Stimulated activated memory B cell treated with anti-CD40 and anti-IgM and Interleukin-4, amounts not matched to agents 10 μg/mL and 1 μg/mL and 100 μg/mL, for 72 hours (primary cell): ENCODE results near the gene SPATA32.

Experiments used
- ATAC-seq: fragments of 150-1000 bp; cut with Tn5 transposase; 2 replicates; pipeline ENCODE4 v1.10.0; 2021
- H3K27ac Mint-ChIP-seq: one replicate; pipeline ENCODE4 v1.8.0; 2022; ENCODE audit warnings: mild to moderate bottlenecking, mixed read lengths
- H3K27me3 Mint-ChIP-seq: one replicate; pipeline ENCODE4 v1.8.0; 2022; ENCODE audit warnings: mixed read lengths
- H3K36me3 Mint-ChIP-seq: one replicate; pipeline ENCODE4 v1.8.0; 2022; ENCODE audit warnings: mixed read lengths
- H3K4me1 Mint-ChIP-seq: one replicate; pipeline ENCODE4 v1.8.0; 2022; ENCODE audit warnings: mixed read lengths
- H3K4me3 Mint-ChIP-seq: one replicate; pipeline ENCODE4 v1.8.0; 2022; ENCODE audit warnings: mild to moderate bottlenecking, moderate library complexity, mixed read lengths
- H3K9me3 Mint-ChIP-seq: one replicate; pipeline ENCODE4 v1.8.0; 2022; ENCODE audit warnings: mixed read lengths

SPATA32 gene

GRCh38 chr17:45235416-45236281 is 26.2 kb downstream of the SPATA32 start:
- H3K4me3 Mint-ChIP-seq = no peak overlapping the region
- no peaks in the 10 kb centered on the region for H3K9me3 Mint-ChIP-seq
- H3K27ac Mint-ChIP-seq = peak overlapping the region; percentile 97
- H3K4me1 Mint-ChIP-seq = peaks cover 78% of the 10 kb centered on the region
- ATAC-seq = peak; percentile 79
- peaks cover 67% of the 10 kb centered on the region for H3K36me3 Mint-ChIP-seq
- H3K27me3 Mint-ChIP-seq = no peaks in the 10 kb centered on the region

DNA sequence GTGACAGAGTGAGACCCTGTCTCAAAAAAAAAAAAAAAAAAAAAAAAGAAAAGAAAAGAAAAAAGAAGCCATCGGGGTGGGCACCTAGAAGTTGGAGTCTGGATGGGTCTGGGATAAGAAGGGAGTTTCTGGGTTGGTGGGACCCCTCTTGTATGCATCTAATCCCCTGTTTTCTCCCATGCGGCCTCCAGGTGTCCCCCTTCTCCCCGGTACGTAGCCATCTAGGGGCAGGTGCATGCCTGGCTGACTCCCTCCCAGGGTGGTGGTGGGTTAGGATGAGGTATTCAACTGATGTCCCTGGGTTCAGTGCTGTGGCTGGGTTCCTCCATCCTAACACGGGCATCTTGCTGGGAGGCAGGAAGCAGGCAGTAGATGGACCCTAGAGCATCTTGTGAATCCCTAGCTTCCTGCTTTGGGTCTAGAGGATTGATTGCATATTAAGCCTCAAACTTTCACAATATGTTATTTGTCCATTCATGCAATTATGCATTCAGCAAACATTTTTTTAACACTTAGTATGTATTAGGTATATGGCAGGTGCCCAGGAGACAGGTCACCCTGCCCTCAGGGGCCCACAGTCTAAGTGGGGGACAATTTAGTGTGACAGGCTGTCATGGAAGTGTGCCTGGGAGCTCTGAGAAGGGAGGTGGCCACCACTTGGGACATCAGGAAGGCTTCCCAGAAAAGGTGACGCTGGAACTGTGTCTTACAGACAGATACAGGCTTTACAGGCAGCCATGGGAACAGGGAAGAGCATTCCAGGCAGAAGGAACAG is 27.1 kb downstream of the SPATA32 start:
- peak; percentile 46 for ATAC-seq
- peaks cover 59% of the 10 kb centered on the region for H3K36me3 Mint-ChIP-seq
- peaks cover 87% of the 10 kb centered on the region for H3K4me1 Mint-ChIP-seq
- no peaks in the 10 kb centered on the region for H3K27me3 Mint-ChIP-seq
- peak overlapping the region; percentile 16 for H3K4me3 Mint-ChIP-seq
- no peaks in the 10 kb centered on the region for H3K9me3 Mint-ChIP-seq
- peak overlapping the region; percentile 97 for H3K27ac Mint-ChIP-seq

DNA sequence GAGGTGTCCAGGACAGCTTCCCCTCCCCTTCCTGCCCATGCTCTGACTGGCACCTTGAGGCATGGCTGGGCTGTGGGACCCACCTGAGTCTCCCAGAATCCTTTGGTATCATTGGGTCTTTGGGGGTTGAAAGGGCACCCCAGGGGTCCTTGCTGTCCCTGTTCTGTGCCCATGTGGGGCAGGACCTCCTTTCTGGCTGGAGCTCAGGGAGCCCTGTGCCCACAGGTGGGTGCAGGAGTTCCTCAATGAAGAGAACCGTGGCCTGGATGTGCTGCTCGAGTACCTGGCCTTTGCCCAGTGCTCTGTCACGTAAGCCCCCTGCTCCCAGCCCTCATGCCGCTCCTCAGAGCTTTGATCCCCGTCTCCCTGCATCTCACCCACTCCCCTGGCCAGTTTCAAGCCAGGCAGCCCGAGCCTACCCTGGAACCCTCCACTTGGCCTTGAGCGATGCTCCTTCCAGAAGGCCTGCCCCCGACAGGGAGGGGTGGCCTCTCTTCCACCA is 28.4 kb downstream of the SPATA32 start:
- Mint-ChIP-seq H3K4me3 (no peak overlapping the region), H3K27me3 (no peaks in the 10 kb centered on the region), H3K4me1 (peaks cover 91% of the 10 kb centered on the region), H3K27ac (peak overlapping the region; percentile 97), H3K9me3 (no peaks in the 10 kb centered on the region), H3K36me3 (peaks cover 45% of the 10 kb centered on the region)
- no peak for ATAC-seq

DNA sequence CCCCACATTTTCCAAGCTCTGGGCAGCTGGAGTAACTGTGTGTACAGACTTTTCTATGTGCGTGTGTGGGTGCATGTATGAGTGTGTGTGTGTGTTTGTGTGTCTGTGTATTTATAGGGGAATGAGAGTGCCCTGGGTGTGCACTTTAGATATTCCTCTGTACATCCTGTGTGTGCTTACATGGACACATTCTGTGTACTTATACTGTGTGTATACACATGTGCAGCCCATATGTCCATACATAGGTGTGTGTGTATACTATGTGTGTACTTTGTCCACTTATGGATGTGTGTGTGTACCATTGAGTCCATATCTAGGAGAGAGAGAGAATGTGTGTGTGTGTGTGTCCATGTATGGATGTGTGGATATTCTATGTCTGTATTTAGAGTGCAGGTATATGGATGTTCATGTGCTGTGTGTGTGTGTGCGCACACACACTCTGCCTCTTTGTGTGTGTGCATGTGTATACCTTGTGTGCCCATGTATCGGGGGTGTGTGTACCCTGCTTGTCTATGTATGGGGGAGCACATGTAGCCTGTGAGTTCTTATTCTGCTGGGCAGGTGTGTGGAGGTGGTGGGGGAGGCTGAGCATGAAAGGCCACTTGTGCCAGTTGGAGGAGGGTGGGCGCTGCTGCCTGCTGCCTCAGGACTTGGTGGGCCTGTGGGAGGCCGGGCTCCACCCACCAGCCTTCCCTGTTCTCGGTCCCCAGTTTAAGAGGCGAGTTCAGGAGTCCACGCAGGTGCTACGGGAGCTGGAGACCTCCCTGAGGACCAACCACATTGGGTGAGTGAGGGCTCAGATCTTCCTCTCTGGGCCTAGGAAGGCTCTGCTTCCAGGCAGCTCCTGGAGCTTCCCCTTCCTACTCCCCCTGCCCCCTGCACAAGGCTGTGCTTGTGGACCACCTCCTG is 29.1 kb downstream of the SPATA32 start:
- Mint-ChIP-seq H3K9me3 (no peaks in the 10 kb centered on the region), H3K4me3 (peak overlapping the region; percentile 0)

DNA sequence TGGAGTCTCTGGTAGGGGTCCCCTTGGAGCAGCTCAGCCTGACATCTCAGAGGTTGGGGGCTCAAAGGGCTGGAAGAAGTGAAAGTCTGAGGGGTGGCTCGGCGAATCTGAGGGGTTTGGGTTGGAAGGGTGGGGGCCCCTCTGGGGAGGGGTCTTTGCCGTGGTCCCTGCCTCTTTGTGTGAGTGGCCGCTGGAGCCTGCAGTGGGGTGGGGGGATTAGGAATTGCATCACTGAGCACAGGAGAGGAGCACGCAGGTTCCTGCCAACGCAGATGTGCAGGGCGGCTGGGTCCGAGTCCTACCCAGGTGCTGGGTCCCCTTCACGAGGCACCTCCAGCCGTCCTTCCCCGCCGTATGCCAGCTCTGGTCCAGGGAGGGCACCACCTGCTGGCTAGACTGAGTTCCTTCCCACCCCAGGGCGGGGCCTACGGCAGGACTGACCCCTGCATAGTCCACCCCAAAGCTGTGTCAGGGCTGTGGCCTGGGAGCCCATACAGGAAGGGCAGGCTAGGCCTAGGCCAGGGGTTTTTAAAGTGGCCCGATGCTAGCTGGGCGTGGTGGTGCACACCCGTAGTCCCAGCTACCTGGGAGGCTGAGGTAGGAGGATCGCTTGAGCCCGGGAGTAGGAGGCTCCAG is 30.3 kb downstream of the SPATA32 start:
- H3K4me1 Mint-ChIP-seq = peaks cover 95% of the 10 kb centered on the region
- H3K27me3 Mint-ChIP-seq = no peaks in the 10 kb centered on the region
- H3K27ac Mint-ChIP-seq = peak overlapping the region; percentile 97
- peaks cover 29% of the 10 kb centered on the region for H3K36me3 Mint-ChIP-seq
- no peak for ATAC-seq
- H3K9me3 Mint-ChIP-seq = no peaks in the 10 kb centered on the region
- peak overlapping the region; percentile 60 for H3K4me3 Mint-ChIP-seq

More for the DNA sequence above, 29.1 kb downstream of the SPATA32 start:
- H3K36me3 Mint-ChIP-seq = peaks cover 38% of the 10 kb centered on the region
- H3K27ac Mint-ChIP-seq = peak overlapping the region; percentile 97
- no peak for ATAC-seq
- H3K4me1 Mint-ChIP-seq = peaks cover 91% of the 10 kb centered on the region
- H3K27me3 Mint-ChIP-seq = no peaks in the 10 kb centered on the region

GRCh38 chr17:45230787-45231480 is 31.0 kb downstream of the SPATA32 start:
- Mint-ChIP-seq H3K36me3 (peaks cover 29% of the 10 kb centered on the region), H3K4me3 (peak overlapping the region; percentile 85), H3K27ac (peak overlapping the region; percentile 97), H3K27me3 (no peaks in the 10 kb centered on the region), H3K9me3 (no peaks in the 10 kb centered on the region), H3K4me1 (peaks cover 100% of the 10 kb centered on the region)
- ATAC-seq = no peak

DNA sequence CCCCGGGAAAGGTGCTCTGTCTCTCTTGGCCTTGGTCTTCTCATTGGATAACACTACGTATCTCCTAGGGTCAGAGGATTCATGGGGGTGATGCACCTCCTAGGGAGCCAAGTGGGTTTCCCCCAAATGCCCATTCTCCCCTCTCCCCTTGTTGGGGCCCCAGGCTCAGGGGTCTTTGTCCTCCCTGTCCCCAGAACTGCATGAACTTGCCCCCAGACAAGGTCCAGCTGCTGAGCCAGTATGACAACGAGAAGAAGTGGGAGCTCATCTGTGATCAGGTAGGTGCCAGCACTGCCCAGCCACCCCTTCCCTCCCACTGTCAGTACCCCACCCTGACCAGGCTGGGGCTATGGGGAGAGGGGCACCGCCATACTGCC is 31.5 kb downstream of the SPATA32 start:
- no peaks in the 10 kb centered on the region for H3K27me3 Mint-ChIP-seq
- H3K9me3 Mint-ChIP-seq = no peaks in the 10 kb centered on the region
- peak overlapping the region; percentile 97 for H3K27ac Mint-ChIP-seq
- ATAC-seq = no peak
- H3K36me3 Mint-ChIP-seq = peaks cover 29% of the 10 kb centered on the region
- peak overlapping the region; percentile 85 for H3K4me3 Mint-ChIP-seq
- peaks cover 100% of the 10 kb centered on the region for H3K4me1 Mint-ChIP-seq

- Mint-ChIP-seq H3K9me3 (no peaks in the 10 kb centered on the region), H3K4me1 (peaks cover 100% of the 10 kb centered on the region), H3K27me3 (no peaks in the 10 kb centered on the region), H3K27ac (peak overlapping the region; percentile 97), H3K36me3 (peaks cover 25% of the 10 kb centered on the region), H3K4me3 (peak overlapping the region; percentile 85)
- peak; percentile 61 for ATAC-seq
These were observed 32.0 kb downstream of the SPATA32 start for GRCh38 chr17:45229681-45230409.

DNA sequence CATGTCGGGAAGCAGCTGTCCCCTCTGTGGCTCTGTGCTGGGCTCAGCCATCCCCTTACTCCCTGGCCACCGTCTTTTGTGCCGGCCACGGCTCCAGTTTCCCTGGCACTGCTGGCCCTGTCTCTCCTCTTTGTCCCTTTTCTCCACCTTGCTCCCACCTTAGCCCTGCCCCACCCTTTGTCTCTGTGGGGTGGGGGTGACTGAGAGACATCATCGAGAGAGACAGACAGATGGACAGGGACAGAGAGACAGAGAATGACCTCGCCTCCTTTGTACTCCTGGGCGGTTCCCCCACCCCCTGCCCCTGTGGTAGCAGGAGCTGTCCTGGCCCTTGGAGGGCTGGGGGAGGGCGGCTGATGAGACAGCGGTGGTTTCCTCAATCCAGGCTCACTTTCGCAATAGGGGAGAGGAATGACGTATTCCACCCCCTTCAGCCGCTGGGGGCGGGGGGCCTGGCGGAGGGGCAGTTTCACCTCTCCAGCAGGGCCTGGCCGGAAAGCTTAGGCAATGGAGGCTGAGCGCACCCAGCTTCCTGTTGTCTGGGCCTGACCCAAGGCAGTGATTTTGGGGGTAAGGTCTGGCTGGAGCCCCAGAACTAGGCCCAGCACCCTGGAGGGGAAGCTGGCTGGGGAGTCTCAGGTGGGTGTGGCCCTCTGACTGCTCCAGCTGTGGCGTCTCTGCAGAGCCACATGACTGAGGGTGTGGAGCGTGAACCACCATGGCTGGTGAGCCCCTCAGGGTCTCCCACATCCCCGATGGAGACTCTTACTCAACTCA is 32.9 kb downstream of the SPATA32 start:
- ATAC-seq = peak; percentile 72

DNA sequence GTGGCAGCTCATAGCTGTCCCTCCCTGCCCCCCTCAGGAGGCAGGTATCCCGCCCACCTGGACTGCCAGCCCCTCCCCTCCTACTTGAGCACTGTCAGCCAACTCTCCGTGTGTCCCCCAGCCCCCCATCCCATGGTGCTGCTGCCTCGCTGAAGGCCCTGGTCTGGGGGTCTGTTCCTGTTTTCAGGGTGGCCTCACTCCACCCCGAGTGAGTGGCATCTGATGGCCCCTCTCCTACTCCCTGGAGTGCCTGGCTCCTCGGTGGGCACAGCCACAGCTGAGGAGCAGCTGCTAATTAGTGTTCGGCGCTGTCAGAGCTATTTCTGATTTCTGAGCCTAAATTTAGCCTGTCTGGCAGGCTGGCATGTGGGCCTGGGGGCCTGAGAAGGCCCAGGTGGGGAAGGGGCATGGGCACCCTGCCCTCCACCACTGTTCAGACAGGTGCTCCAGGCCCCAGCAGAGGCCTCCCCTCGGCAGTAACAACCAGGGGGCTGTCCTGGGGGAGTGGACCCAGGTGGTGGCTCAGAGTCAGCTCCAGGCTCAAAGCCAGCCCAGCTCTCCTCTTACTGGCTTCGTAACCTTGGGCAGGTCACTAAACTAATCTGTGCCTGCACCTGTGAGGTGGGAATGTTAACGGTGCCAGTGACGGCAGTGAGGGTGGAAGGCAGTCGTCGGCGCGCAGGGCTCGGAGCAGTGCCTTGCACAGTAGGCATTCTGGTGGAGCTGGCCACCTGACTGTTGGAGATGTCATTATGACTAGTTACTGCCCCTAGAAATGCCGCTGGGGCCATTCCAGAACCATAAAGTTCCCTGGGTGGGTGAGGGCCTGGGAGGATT is 33.8 kb downstream of the SPATA32 start:
- Mint-ChIP-seq H3K4me1 (peaks cover 99% of the 10 kb centered on the region), H3K4me3 (peak overlapping the region; percentile 85), H3K27me3 (no peaks in the 10 kb centered on the region), H3K36me3 (peaks cover 13% of the 10 kb centered on the region), H3K27ac (peak overlapping the region; percentile 97), H3K9me3 (no peaks in the 10 kb centered on the region)
- no peak for ATAC-seq

More for the DNA sequence above, 32.9 kb downstream of the SPATA32 start:
- Mint-ChIP-seq H3K27ac (peak overlapping the region; percentile 97), H3K4me1 (peaks cover 100% of the 10 kb centered on the region), H3K9me3 (no peaks in the 10 kb centered on the region), H3K4me3 (peak overlapping the region; percentile 85), H3K36me3 (peaks cover 20% of the 10 kb centered on the region), H3K27me3 (no peaks in the 10 kb centered on the region)

- ATAC-seq = peak; percentile 14
- Mint-ChIP-seq H3K27me3 (no peaks in the 10 kb centered on the region), H3K4me1 (peaks cover 90% of the 10 kb centered on the region), H3K4me3 (peak overlapping the region; percentile 85), H3K27ac (peak overlapping the region; percentile 97), H3K36me3 (peaks cover 13% of the 10 kb centered on the region), H3K9me3 (no peaks in the 10 kb centered on the region)
These were observed 34.6 kb downstream of the SPATA32 start for GRCh38 chr17:45227101-45227925.
